Astrocyte (in vitro differentiated cells and primary cell): ENCODE measurements around the gene TBC1D24. TPM values are rescaled to one million over a fixed set of nuclear protein-coding genes. Genes with fewer than 3 reads are reported as not detected.

Experiments
- DNase-seq: peaks from one replicate; pipeline ENCODE4 v3.0.0-alpha.2; 2010; ENCODE audit warnings: low read depth
- FAIRE-seq: peaks from 2 replicates; lab custom pipeline; 2011; peaks lifted over from hg19 to GRCh38; lab: Jason Lieb, UNC
- H2AFZ ChIP-seq: 2 replicates; pipeline ENCODE4 v1.6.0; 2012; ENCODE audit warnings: low read depth, low read length, inconsistent platforms
- H3K27ac ChIP-seq: 2 replicates; pipeline ENCODE4 v1.5.1; 2011; ENCODE audit warnings: low read depth, low read length, inconsistent platforms
- H3K27me3 ChIP-seq: 2 replicates; pipeline ENCODE4 v1.6.0; 2011; ENCODE audit warnings: low read length, inconsistent platforms; ENCODE audit not compliant: insufficient read depth
- H3K36me3 ChIP-seq: 2 replicates; pipeline ENCODE4 v1.5.1; 2011; ENCODE audit warnings: low read length, inconsistent platforms; ENCODE audit not compliant: insufficient read depth
- H3K4me1 ChIP-seq: 2 replicates; pipeline ENCODE4 v1.5.1; 2011; ENCODE audit warnings: low read length, inconsistent platforms; ENCODE audit not compliant: insufficient read depth
- H3K4me2 ChIP-seq: 2 replicates; pipeline ENCODE4 v1.6.0; 2012; ENCODE audit warnings: low read length, inconsistent platforms
- H3K4me3 ChIP-seq: 2 replicates; pipeline ENCODE4 v1.5.1; 2011; ENCODE audit warnings: low read depth, mild to moderate bottlenecking, low read length, inconsistent platforms; ENCODE audit not compliant: insufficient read depth
- H3K79me2 ChIP-seq: 2 replicates; pipeline ENCODE4 v1.6.0; 2012; ENCODE audit warnings: mild to moderate bottlenecking, low read length, inconsistent platforms; ENCODE audit not compliant: insufficient read depth
- H3K9ac ChIP-seq: 2 replicates; pipeline ENCODE4 v1.6.0; 2012; ENCODE audit warnings: mild to moderate bottlenecking, low read length, inconsistent platforms
- H3K9me3 ChIP-seq: 2 replicates; pipeline ENCODE4 v1.5.1; 2012; ENCODE audit warnings: low read depth, mild to moderate bottlenecking, low read length, inconsistent platforms; ENCODE audit not compliant: insufficient read depth
- H4K20me1 ChIP-seq: 2 replicates; pipeline ENCODE4 v1.6.0; 2012; ENCODE audit warnings: low read length, inconsistent platforms; ENCODE audit not compliant: insufficient read depth
- H3K27ac Mint-ChIP-seq: one replicate; pipeline ENCODE4 v1.8.0; 2021; ENCODE audit warnings: mild to moderate bottlenecking, mixed read lengths; ENCODE audit not compliant: unreplicated experiment
- H3K27me3 Mint-ChIP-seq: one replicate; pipeline ENCODE4 v1.8.0; 2021; ENCODE audit warnings: low read depth, mixed read lengths; ENCODE audit not compliant: unreplicated experiment
- H3K36me3 Mint-ChIP-seq: one replicate; pipeline ENCODE4 v1.8.0; 2021; ENCODE audit warnings: low read depth, mixed read lengths; ENCODE audit not compliant: unreplicated experiment
- H3K4me1 Mint-ChIP-seq: one replicate; pipeline ENCODE4 v1.8.0; 2021; ENCODE audit warnings: low read depth, mixed read lengths; ENCODE audit not compliant: unreplicated experiment
- H3K4me3 Mint-ChIP-seq: one replicate; pipeline ENCODE4 v1.8.0; 2021; ENCODE audit warnings: mild to moderate bottlenecking, moderate library complexity, mixed read lengths; ENCODE audit not compliant: unreplicated experiment
- H3K9me3 Mint-ChIP-seq: one replicate; pipeline ENCODE4 v1.8.0; 2021; ENCODE audit warnings: mild to moderate bottlenecking, mixed read lengths; ENCODE audit not compliant: unreplicated experiment
- EZH2 ChIP-seq: IDR thresholded peaks from 2 replicates; pipeline ENCODE4 v1.6.1; 2012; ENCODE audit warnings: mild to moderate bottlenecking, low read length, inconsistent platforms; ENCODE audit not compliant: insufficient read depth
- total RNA-seq: library from RNA; stranded (reverse); gene quantifications from 2 replicates; pipeline ENCODE4 v1.2.1, GENCODE V29; 2021
- TF ChIP-seq, protein P1 (sequence below): IDR thresholded peaks from 2 replicates; pipeline ENCODE4 v1.5.1; 2011; ENCODE audit warnings: low read depth, mild to moderate bottlenecking, inconsistent platforms, low read length, moderate library complexity; ENCODE audit not compliant: insufficient read depth

TBC1D24 gene
- total RNA-seq, 1 donor from 2014 or later = 13.4 TPM

DNA sequence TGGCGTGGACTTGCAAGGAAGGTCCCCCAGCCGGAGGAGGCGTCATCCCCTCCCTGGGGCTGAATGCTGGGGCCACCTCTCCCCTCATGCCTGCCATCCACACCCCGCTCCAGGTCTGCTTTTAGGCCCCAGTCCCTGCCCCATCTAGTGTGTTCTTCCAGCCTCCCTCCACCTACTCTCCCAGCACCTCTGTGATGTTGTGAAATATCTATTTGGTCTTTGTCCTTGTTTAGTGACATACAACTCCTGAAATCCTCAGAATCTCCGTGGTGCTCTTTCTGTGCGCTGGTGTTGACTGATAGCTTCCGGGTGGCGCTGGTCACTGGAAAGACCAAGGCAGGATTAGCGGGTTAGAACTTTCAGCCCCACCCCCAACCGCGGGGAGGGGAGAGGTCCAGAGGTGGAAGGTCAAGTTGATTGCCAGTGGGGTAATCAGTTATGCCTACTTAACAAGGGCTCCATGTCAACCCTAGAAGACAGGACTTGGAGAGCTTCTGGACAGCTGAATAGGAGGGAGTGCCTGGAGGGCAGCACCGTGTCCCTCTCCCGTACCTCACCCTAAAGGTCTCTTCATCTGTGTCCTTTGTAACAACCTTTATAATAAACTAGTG is 10.1 kb downstream of the TBC1D24 start:
- Histone ChIP-seq H3K4me2 (no peak overlapping the region), H3K27me3 (no peaks in the 10 kb centered on the region), H2AFZ (no peak overlapping the region), H3K27ac (no peak overlapping the region), H3K9ac (no peak overlapping the region), H3K79me2 (peaks cover 3% of the 10 kb centered on the region), H3K36me3 (no peaks in the 10 kb centered on the region), H3K4me1 (peaks cover 12% of the 10 kb centered on the region), H3K4me3 (no peak overlapping the region), H3K9me3 (no peaks in the 10 kb centered on the region), H4K20me1 (peaks cover 78% of the 10 kb centered on the region)
- Mint-ChIP-seq H3K4me3 (no peak overlapping the region), H3K9me3 (no peaks in the 10 kb centered on the region), H3K27me3 (peaks cover 15% of the 10 kb centered on the region), H3K36me3 (peaks cover 21% of the 10 kb centered on the region), H3K27ac (no peak overlapping the region), H3K4me1 (peaks cover 5% of the 10 kb centered on the region)
- no peak for DNase-seq
- TF ChIP-seq, protein P1, sequence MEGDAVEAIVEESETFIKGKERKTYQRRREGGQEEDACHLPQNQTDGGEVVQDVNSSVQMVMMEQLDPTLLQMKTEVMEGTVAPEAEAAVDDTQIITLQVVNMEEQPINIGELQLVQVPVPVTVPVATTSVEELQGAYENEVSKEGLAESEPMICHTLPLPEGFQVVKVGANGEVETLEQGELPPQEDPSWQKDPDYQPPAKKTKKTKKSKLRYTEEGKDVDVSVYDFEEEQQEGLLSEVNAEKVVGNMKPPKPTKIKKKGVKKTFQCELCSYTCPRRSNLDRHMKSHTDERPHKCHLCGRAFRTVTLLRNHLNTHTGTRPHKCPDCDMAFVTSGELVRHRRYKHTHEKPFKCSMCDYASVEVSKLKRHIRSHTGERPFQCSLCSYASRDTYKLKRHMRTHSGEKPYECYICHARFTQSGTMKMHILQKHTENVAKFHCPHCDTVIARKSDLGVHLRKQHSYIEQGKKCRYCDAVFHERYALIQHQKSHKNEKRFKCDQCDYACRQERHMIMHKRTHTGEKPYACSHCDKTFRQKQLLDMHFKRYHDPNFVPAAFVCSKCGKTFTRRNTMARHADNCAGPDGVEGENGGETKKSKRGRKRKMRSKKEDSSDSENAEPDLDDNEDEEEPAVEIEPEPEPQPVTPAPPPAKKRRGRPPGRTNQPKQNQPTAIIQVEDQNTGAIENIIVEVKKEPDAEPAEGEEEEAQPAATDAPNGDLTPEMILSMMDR = no peak
- no peak for TF ChIP-seq EZH2
- no peak for FAIRE-seq

DNA sequence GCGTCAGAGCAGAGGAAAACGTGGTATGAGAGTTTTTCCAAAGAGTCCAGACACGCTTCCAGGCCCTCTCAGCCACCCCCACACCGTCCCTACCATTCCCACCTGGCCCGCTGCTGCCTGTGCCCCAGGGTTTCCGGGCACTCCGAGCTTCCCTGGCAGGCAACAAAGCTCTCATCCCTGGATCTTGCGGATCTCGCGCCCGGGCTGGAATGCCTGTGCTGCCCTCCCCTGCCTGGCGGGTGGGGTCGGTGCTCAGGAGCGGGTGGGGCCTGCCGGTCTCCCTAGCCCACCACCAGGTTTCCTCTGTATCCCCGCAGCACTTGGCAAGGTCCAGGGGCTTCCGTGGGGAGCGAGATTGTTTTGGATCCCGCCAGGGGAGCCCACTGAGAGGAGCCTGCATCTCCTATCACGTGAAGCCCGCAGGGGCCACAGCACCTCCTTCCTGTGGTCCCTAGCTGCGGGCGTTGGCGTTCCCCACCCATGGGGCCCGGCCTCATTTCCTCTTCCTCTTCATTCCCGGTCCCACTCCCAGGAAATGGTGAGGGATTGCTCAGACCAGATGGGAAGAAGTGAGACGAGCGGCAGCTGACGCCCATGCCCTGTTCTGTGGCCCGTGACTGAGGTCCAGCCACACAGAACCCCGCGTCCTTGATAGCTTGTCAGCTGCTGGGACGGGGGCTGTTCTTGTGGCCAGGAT is 11.0 kb downstream of the TBC1D24 start:
- peaks cover 15% of the 10 kb centered on the region for H3K27me3 Mint-ChIP-seq

More for the DNA sequence above, 11.0 kb downstream of the TBC1D24 start:
- Histone ChIP-seq H3K9ac (no peak overlapping the region), H3K4me2 (no peak overlapping the region), H3K79me2 (peaks cover 2% of the 10 kb centered on the region), H3K4me1 (peaks cover 12% of the 10 kb centered on the region), H3K27ac (no peak overlapping the region), H4K20me1 (peaks cover 75% of the 10 kb centered on the region), H2AFZ (no peak overlapping the region), H3K4me3 (no peak overlapping the region), H3K9me3 (no peaks in the 10 kb centered on the region), H3K36me3 (no peaks in the 10 kb centered on the region), H3K27me3 (no peaks in the 10 kb centered on the region)
- DNase-seq (no peak), FAIRE-seq (no peak)
- Mint-ChIP-seq H3K36me3 (peaks cover 19% of the 10 kb centered on the region), H3K27ac (no peak overlapping the region), H3K9me3 (no peaks in the 10 kb centered on the region), H3K4me3 (no peak overlapping the region), H3K4me1 (peaks cover 5% of the 10 kb centered on the region)
- TF ChIP-seq, protein P1 = no peak
- TF ChIP-seq EZH2 = no peak
